A549 (cell line): ENCODE results near the gene CEACAM1.

Experiments
- CEBPB ChIP-seq, 2 experiments: fragments of >200 bp in 1 of 2; sonication (Bioruptor Twin) in 1 of 2; formaldehyde crosslinking in 1 of 2; IDR thresholded peaks; 2 replicates each; pipeline ENCODE4 v1.6.1; 2012 to 2016
- EHF ChIP-seq: fragments of 250-450 bp; sonication (Bioruptor Pico); IDR thresholded peaks from 2 replicates; pipeline ENCODE4 v1.5.0; 2020; ENCODE audit warnings: mild to moderate bottlenecking
- EP300 ChIP-seq, 2 experiments: fragments of >200 bp; sonication (Bioruptor Twin); formaldehyde crosslinking; IDR thresholded peaks; 2 replicates in 1 of 2; 3 replicates in 1 of 2; pipeline ENCODE4 v1.6.1; 2016 to 2017
- ESRRA ChIP-seq: fragments of 150-350 bp; IDR thresholded peaks from 2 replicates; pipeline ENCODE4 v1.6.1; 2014; ENCODE audit warnings: mild to moderate bottlenecking, low read length, borderline replicate concordance
- HDAC2 ChIP-seq: fragments of 200-600 bp; sonication (generic); IDR thresholded peaks from 2 replicates; pipeline ENCODE4 v1.6.1; 2016
- HMGXB4 ChIP-seq: fragments of 250-450 bp; sonication (Bioruptor Pico); IDR thresholded peaks from 2 replicates; pipeline ENCODE4 v1.5.0; 2021; ENCODE audit warnings: mild to moderate bottlenecking, moderate library complexity, borderline replicate concordance
- JUNB ChIP-seq: fragments of >200 bp; sonication (Bioruptor Twin); formaldehyde crosslinking; IDR thresholded peaks from 2 replicates; pipeline ENCODE4 v1.6.1; 2016
- KDM1A ChIP-seq: fragments of 200-600 bp; sonication (generic); IDR thresholded peaks from 2 replicates; pipeline ENCODE4 v1.6.1; 2016; ENCODE audit warnings: low read depth, mild to moderate bottlenecking
- MYC ChIP-seq: IDR thresholded peaks from 2 replicates; pipeline ENCODE4 v1.6.1; 2012; ENCODE audit warnings: mild to moderate bottlenecking, inconsistent platforms, low read length, improper control_type of control experiment, borderline replicate concordance
- POLR2A ChIP-seq: IDR thresholded peaks from 2 replicates; pipeline ENCODE4 v1.6.1; 2012; ENCODE audit warnings: mild to moderate bottlenecking, low read length
- RARB ChIP-seq: fragments of 250-450 bp; sonication (Bioruptor Pico); IDR thresholded peaks from 2 replicates; pipeline ENCODE4 v1.8.0; 2021; ENCODE audit warnings: mild to moderate bottlenecking, moderate library complexity
- USF2 ChIP-seq: fragments of 450-650 bp; IDR thresholded peaks from 2 replicates; pipeline ENCODE4 v1.6.1; 2014; ENCODE audit warnings: antibody characterized with exemption
- TF ChIP-seq, protein P1 (sequence below): fragments of 150-350 bp; IDR thresholded peaks from 2 replicates; pipeline ENCODE4 v1.6.1; 2014; ENCODE audit warnings: low read depth, mild to moderate bottlenecking, low read length
- TF ChIP-seq, protein P2 (sequence below): fragments of >200 bp; sonication (Bioruptor Twin); formaldehyde crosslinking; IDR thresholded peaks from 3 replicates; pipeline ENCODE4 v1.5.1; 2016

- TF ChIP-seq EP300 (IDR thresholded peaks at IDR 0.05) (no peak), ESRRA (no peak), POLR2A (no peak), KDM1A (no peak), USF2 (no peak), JUNB (no peak), HDAC2 (no peak), EHF (CRISPR knock-in tag) (no peak), MYC (no peak), HMGXB4 (CRISPR knock-in tag) (no peak), CEBPB (IDR thresholded peaks at IDR 0.05) (no peak), RARB (no peak)
- TF ChIP-seq, protein P1, sequence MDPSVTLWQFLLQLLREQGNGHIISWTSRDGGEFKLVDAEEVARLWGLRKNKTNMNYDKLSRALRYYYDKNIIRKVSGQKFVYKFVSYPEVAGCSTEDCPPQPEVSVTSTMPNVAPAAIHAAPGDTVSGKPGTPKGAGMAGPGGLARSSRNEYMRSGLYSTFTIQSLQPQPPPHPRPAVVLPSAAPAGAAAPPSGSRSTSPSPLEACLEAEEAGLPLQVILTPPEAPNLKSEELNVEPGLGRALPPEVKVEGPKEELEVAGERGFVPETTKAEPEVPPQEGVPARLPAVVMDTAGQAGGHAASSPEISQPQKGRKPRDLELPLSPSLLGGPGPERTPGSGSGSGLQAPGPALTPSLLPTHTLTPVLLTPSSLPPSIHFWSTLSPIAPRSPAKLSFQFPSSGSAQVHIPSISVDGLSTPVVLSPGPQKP, result no peak
- TF ChIP-seq, protein P2, sequence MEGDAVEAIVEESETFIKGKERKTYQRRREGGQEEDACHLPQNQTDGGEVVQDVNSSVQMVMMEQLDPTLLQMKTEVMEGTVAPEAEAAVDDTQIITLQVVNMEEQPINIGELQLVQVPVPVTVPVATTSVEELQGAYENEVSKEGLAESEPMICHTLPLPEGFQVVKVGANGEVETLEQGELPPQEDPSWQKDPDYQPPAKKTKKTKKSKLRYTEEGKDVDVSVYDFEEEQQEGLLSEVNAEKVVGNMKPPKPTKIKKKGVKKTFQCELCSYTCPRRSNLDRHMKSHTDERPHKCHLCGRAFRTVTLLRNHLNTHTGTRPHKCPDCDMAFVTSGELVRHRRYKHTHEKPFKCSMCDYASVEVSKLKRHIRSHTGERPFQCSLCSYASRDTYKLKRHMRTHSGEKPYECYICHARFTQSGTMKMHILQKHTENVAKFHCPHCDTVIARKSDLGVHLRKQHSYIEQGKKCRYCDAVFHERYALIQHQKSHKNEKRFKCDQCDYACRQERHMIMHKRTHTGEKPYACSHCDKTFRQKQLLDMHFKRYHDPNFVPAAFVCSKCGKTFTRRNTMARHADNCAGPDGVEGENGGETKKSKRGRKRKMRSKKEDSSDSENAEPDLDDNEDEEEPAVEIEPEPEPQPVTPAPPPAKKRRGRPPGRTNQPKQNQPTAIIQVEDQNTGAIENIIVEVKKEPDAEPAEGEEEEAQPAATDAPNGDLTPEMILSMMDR, result no peak
Measured at GRCh38 chr19:42487798-42488178, 40.5 kb downstream of the CEACAM1 start.
